Ishikawa (cell line): ENCODE data around the gene HECTD3.

Experiments
- CEBPB ChIP-seq: IDR thresholded peaks from 2 replicates; pipeline ENCODE4 v1.6.1; 2012
- CREB1 ChIP-seq: IDR thresholded peaks from 2 replicates; pipeline ENCODE4 v1.6.1; 2012; ENCODE audit warnings: low read depth
- EGR1 ChIP-seq: IDR thresholded peaks from 2 replicates; pipeline ENCODE4 v1.6.1; 2012
- EP300 ChIP-seq: IDR thresholded peaks from 2 replicates; pipeline ENCODE4 v1.6.1; 2012; ENCODE audit warnings: borderline replicate concordance
- FOXM1 ChIP-seq: IDR thresholded peaks from 2 replicates; pipeline ENCODE4 v1.6.1; 2012; ENCODE audit warnings: low read depth, borderline replicate concordance
- MAX ChIP-seq: IDR thresholded peaks from 2 replicates; pipeline ENCODE4 v1.6.1; 2012
- NFIC ChIP-seq: IDR thresholded peaks from 2 replicates; pipeline ENCODE4 v1.6.1; 2012
- RAD21 ChIP-seq: IDR thresholded peaks from 2 replicates; pipeline ENCODE4 v1.6.1; 2012; ENCODE audit warnings: low read depth
- REST ChIP-seq: IDR thresholded peaks from 2 replicates; pipeline ENCODE4 v1.6.1; 2012; ENCODE audit warnings: low read depth, mild to moderate bottlenecking
- TAF1 ChIP-seq: IDR thresholded peaks from 2 replicates; pipeline ENCODE4 v1.6.1; 2012; ENCODE audit warnings: low read depth, mild to moderate bottlenecking
- TCF12 ChIP-seq: IDR thresholded peaks from 2 replicates; pipeline ENCODE4 v1.6.1; 2012; ENCODE audit warnings: low read depth
- TEAD4 ChIP-seq: IDR thresholded peaks from 2 replicates; pipeline ENCODE4 v1.6.1; 2012
- USF1 ChIP-seq: IDR thresholded peaks from 2 replicates; pipeline ENCODE4 v1.6.1; 2012
- YY1 ChIP-seq: IDR thresholded peaks from 2 replicates; pipeline ENCODE4 v1.6.1; 2012; ENCODE audit warnings: low read depth
- ZBTB7A ChIP-seq: IDR thresholded peaks from 2 replicates; pipeline ENCODE4 v1.6.1; 2012; ENCODE audit warnings: low read depth

Gene HECTD3

DNA sequence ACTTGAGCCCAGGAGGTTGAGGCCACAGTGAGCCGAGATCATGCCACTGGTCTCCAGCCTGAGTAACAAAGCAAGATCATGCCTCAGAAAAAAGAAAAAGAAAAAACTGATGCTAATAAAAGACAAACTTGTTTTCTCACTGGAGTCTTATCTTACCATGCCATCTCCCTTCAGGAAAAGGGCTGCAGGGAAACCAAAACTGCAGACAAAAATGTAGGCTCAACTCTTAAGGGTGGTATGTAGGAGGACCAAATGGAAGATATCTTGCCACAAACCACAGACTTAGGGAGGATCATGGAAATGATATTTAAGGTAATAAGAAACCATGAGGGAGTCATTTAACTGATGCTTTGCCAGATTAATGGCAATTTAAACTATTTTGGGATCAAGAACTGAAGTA is 33.8 kb upstream of the HECTD3 start:
- no peak for TF ChIP-seq EGR1

DNA sequence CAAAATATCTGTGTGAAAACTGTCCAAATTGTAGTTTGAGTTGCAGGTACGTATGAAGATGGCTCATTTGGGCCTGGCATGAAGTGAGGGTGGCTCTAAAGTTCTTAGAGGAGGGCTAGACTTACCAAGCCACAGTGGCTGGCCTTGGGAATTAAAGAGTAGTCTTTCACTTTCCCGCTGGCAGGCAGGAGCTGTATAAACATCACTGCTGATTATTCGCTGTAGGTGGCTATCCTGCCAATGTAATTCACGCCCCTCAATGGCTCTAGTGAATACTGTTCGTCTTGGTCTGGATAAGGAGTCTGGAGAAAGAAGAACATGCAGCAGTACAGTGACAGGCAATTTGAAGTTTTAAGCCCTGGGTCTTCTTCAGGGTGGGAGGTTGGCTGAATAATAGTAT is 32.0 kb upstream of the HECTD3 start:
- TF ChIP-seq CEBPB (no peak), ZBTB7A (no peak), FOXM1 (no peak), EP300 (no peak), EGR1 (no peak), CREB1 (no peak), TCF12 (no peak), NFIC (no peak), USF1 (no peak), REST (no peak), RAD21 (no peak), TEAD4 (no peak), TAF1 (no peak), MAX (no peak)

DNA sequence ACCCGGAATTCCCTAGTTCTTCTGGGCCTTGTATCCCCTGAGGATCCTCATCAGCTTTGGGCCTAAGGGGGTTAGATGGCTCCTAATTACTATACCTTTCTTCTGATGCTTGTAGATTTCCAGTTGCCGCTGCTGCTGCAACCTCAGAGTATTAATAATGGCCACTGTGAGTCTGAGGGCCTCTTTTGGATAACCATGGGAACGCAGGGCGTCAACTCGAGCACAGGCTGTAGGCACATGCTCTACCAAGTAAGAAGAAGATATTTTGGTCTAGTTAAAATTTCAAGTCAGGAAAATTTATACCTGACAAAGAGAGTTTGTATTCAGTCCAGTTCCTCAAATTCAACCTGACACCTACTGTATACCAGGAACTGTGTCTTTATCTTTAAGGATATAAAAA is 29.2 kb upstream of the HECTD3 start:
- TF ChIP-seq FOXM1 (no peak), MAX (no peak), ZBTB7A (no peak)

GRCh38 chr1:45038661-45039364 is 27.7 kb upstream of the HECTD3 start:
- TF ChIP-seq RAD21 (no peak), EGR1 (no peak), TCF12 (no peak), FOXM1 (no peak), YY1 (no peak), CEBPB (no peak), NFIC (no peak), MAX (no peak), TAF1 (no peak), TEAD4 (no peak), CREB1 (no peak), ZBTB7A (no peak), EP300 (no peak), REST (no peak), USF1 (no peak)

DNA sequence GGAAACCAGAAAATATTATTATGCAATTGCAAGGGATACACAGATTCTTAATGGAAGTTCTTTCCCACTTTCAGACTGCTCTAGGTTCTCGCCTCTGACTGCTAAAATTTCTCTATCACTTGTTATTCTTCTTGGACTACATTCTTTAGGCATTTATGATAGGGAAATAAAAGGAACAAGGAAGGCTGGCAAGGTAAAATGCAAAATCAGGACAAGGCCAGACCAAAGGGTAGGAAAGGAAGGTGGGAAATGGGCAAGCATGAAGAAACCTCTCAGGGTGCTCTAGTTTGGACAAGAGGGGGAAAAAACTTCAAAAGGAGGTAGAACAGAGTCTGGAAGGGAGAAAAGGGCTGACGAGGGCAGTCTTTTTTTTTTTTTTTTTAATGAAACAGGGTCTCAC is 27.1 kb upstream of the HECTD3 start:
- TF ChIP-seq TEAD4 (no peak), USF1 (no peak), EP300 (no peak), FOXM1 (no peak), EGR1 (no peak), YY1 (no peak), CEBPB (no peak), NFIC (no peak)

GRCh38 chr1:45037456-45037855 is 26.3 kb upstream of the HECTD3 start:
- TF ChIP-seq EGR1 = no peak
- no peak for TF ChIP-seq EP300
- no peak for TF ChIP-seq CREB1
- no peak for TF ChIP-seq RAD21
- no peak for TF ChIP-seq ZBTB7A
- no peak for TF ChIP-seq MAX
